H1 (cell line): ENCODE measurements around the gene TIMM10. TPM values are rescaled to one million over a fixed set of nuclear protein-coding genes. Genes with fewer than 3 reads are reported as not detected.

Experiments
- CTCF ChIA-PET: fragments of 300-600 bp; sonication (Branson Sonifier 250); formaldehyde crosslinking; loops from one replicate; lab custom pipeline; 2021; ENCODE audit not compliant: partially characterized antibody; lab: Charles Lee
- POLR2A ChIA-PET: fragments of 300-600 bp; sonication (Branson Sonifier 250); formaldehyde crosslinking; loops from one replicate; lab custom pipeline; 2021; ENCODE audit warnings: inconsistent platforms; ENCODE audit not compliant: partially characterized antibody; lab: Charles Lee
- DNase-seq, 2 experiments: peaks; one replicate each; pipeline versions ENCODE4 v3.0.0 to v3.0.0-alpha.2; 2010 to 2022; ENCODE audit warnings: low spot score in 2 of 2, low read depth in 1 of 2, mixed read lengths in 1 of 2
- FAIRE-seq: peaks from 2 replicates; lab custom pipeline; 2011; peaks lifted over from hg19 to GRCh38; lab: Jason Lieb, UNC
- H2AFZ ChIP-seq: 2 replicates; pipeline ENCODE4 v1.8.1; 2012; ENCODE audit warnings: low read length, inconsistent platforms
- H2AK5ac ChIP-seq: 2 replicates; pipeline ENCODE4 v1.6.1; 2013; ENCODE audit warnings: low read depth, low read length
- H2BK120ac ChIP-seq: replicated peaks from 2 replicates; pipeline ENCODE3; 2013; ENCODE audit warnings: low read depth, low read length, inconsistent platforms
- H2BK12ac ChIP-seq: 2 replicates; pipeline ENCODE4 v1.6.1; 2013; ENCODE audit warnings: low read depth, low read length
- H2BK15ac ChIP-seq: 2 replicates; pipeline ENCODE4 v1.6.1; 2013; ENCODE audit warnings: low read length
- H2BK20ac ChIP-seq: 2 replicates; pipeline ENCODE4 v1.6.1; 2013; ENCODE audit warnings: low read length
- H2BK5ac ChIP-seq: 2 replicates; pipeline ENCODE4 v1.6.1; 2013; ENCODE audit warnings: low read depth, low read length
- H3K14ac ChIP-seq: 2 replicates; pipeline ENCODE4 v1.6.1; 2013; ENCODE audit warnings: inconsistent platforms; ENCODE audit not compliant: insufficient read length
- H3K18ac ChIP-seq: 2 replicates; pipeline ENCODE4 v1.6.1; 2013; ENCODE audit warnings: low read length; ENCODE audit errors: extremely low read depth
- H3K23ac ChIP-seq: 2 replicates; pipeline ENCODE4 v1.6.1; 2013; ENCODE audit warnings: inconsistent platforms; ENCODE audit not compliant: insufficient read length
- H3K23me2 ChIP-seq: 2 replicates; pipeline ENCODE4 v1.6.1; 2013; ENCODE audit warnings: low read depth, low read length
- H3K27ac ChIP-seq: 2 replicates; pipeline ENCODE4 v1.6.1; 2011; ENCODE audit warnings: low read depth, low read length, inconsistent platforms
- H3K27me3 ChIP-seq, 4 experiments: replicated peaks in 1 of 4; 1 replicate in 1 of 4; 2 replicates in 3 of 4; pipeline versions ENCODE4 v1.6.1 to v1.8.1; 2011 to 2013; ENCODE audit warnings: low read length in 3 of 4, mild to moderate bottlenecking in 3 of 4, inconsistent platforms in 2 of 4, mixed read lengths in 2 of 4, moderate library complexity in 1 of 4; ENCODE audit not compliant: control insufficient read depth in 3 of 4, insufficient read depth in 3 of 4; ENCODE audit errors: extremely low read depth in 1 of 4
- H3K36me3 ChIP-seq, 4 experiments: 2 replicates each; pipeline versions ENCODE4 v1.6.1 to v1.8.1; 2011 to 2013; ENCODE audit warnings: mild to moderate bottlenecking in 4 of 4, low read length in 3 of 4, moderate library complexity in 2 of 4, control low read depth in 1 of 4, inconsistent platforms in 1 of 4; ENCODE audit not compliant: insufficient read depth in 4 of 4, control insufficient read depth in 2 of 4
- H3K4ac ChIP-seq: replicated peaks from 2 replicates; pipeline ENCODE3; 2013; ENCODE audit warnings: low read length, low read depth, mixed read lengths, inconsistent platforms; ENCODE audit not compliant: insufficient read length
- H3K4me1 ChIP-seq, 4 experiments: replicated peaks in 1 of 4; 1 replicate in 1 of 4; 2 replicates in 3 of 4; pipeline versions ENCODE4 v1.6.1 to v1.8.1; 2011 to 2013; ENCODE audit warnings: low read length in 3 of 4, inconsistent platforms in 2 of 4, mixed read lengths in 1 of 4; ENCODE audit not compliant: insufficient read depth in 4 of 4, control insufficient read depth in 3 of 4
- H3K4me2 ChIP-seq, 2 experiments: 2 replicates each; pipeline versions ENCODE4 v1.6.1 to v1.8.1; 2011 to 2013; ENCODE audit warnings: low read depth in 2 of 2, low read length in 2 of 2, control low read depth in 1 of 2, inconsistent platforms in 1 of 2, mild to moderate bottlenecking in 1 of 2; ENCODE audit not compliant: insufficient read depth in 1 of 2
- H3K4me3 ChIP-seq, 4 experiments: fragments of 200-600, 300-600 bp in 1 of 4; sonication (generic), shearing (Covaris generic), sonication (Bioruptor Twin) in 1 of 4; 2 replicates each; pipeline versions ENCODE4 v1.5.1 to v1.8.1; 2011 to 2016; ENCODE audit warnings: low read length in 4 of 4, low read depth in 3 of 4, control low read depth in 2 of 4, inconsistent platforms in 2 of 4, mild to moderate bottlenecking in 2 of 4, mixed read lengths in 1 of 4, moderate library complexity in 1 of 4; ENCODE audit not compliant: insufficient read depth in 2 of 4; ENCODE audit errors: extremely low read depth in 1 of 4
- H3K56ac ChIP-seq: replicated peaks from 2 replicates; pipeline ENCODE3; 2013; ENCODE audit warnings: low read depth, mild to moderate bottlenecking, mixed read lengths, low read length, inconsistent platforms; ENCODE audit not compliant: insufficient read length
- H3K79me1 ChIP-seq: 2 replicates; pipeline ENCODE4 v1.6.1; 2013; ENCODE audit warnings: low read depth, low read length, control low read depth
- H3K79me2 ChIP-seq, 2 experiments: 2 replicates each; pipeline versions ENCODE4 v1.6.1 to v1.8.1; 2012 to 2013; ENCODE audit warnings: low read length in 2 of 2, mild to moderate bottlenecking in 2 of 2, inconsistent platforms in 1 of 2; ENCODE audit not compliant: insufficient read depth in 2 of 2, control insufficient read depth in 1 of 2
- H3K9ac ChIP-seq, 4 experiments: replicated peaks in 1 of 4; 1 replicate in 1 of 4; 2 replicates in 3 of 4; pipeline versions ENCODE4 v1.6.1 to v1.8.1; 2011 to 2013; ENCODE audit warnings: low read depth in 3 of 4, low read length in 3 of 4, control low read depth in 2 of 4, mild to moderate bottlenecking in 2 of 4, moderate library complexity in 2 of 4, inconsistent platforms in 1 of 4; ENCODE audit errors: extremely low read depth in 1 of 4
- H3K9me3 ChIP-seq, 2 experiments: 2 replicates each; pipeline versions ENCODE4 v1.6.1 to v1.8.1; 2012 to 2013; ENCODE audit warnings: mild to moderate bottlenecking in 2 of 2, moderate library complexity in 2 of 2, control low read depth in 1 of 2, inconsistent platforms in 1 of 2, low read depth in 1 of 2, low read length in 1 of 2, mixed read lengths in 1 of 2; ENCODE audit not compliant: insufficient read depth in 2 of 2
- H4K20me1 ChIP-seq, 2 experiments: replicated peaks in 1 of 2; 2 replicates each; pipeline versions ENCODE3 to v1.8.1; 2011 to 2013; ENCODE audit warnings: inconsistent platforms in 2 of 2, low read length in 2 of 2, mild to moderate bottlenecking in 1 of 2; ENCODE audit not compliant: insufficient read depth in 2 of 2, control insufficient read depth in 1 of 2
- H4K5ac ChIP-seq: 2 replicates; pipeline ENCODE4 v1.6.1; 2013; ENCODE audit warnings: low read length, low read depth, mixed read lengths, inconsistent platforms; ENCODE audit not compliant: insufficient read length
- H4K8ac ChIP-seq: 2 replicates; pipeline ENCODE4 v1.8.0; 2013; ENCODE audit warnings: mild to moderate bottlenecking, moderate library complexity, low read length, inconsistent platforms; ENCODE audit not compliant: insufficient read depth; ENCODE audit errors: extremely low read depth
- H4K91ac ChIP-seq: replicated peaks from 2 replicates; pipeline ENCODE3; 2013; ENCODE audit warnings: low read length, mixed read lengths, inconsistent platforms; ENCODE audit not compliant: insufficient read length
- RAD21 ChIP-seq, 2 experiments: IDR thresholded peaks in 1 of 2; conservative IDR thresholded peaks in 1 of 2; 2 replicates each; pipeline ENCODE4 v1.6.1; 2011; ENCODE audit warnings: low read depth in 2 of 2, low read length in 2 of 2, improper control_type of control experiment in 1 of 2, inconsistent platforms in 1 of 2, mild to moderate bottlenecking in 1 of 2, moderate library complexity in 1 of 2
- RBBP5 ChIP-seq: IDR thresholded peaks from 2 replicates; pipeline ENCODE4 v1.7.1; 2012; ENCODE audit warnings: low read depth, mild to moderate bottlenecking, inconsistent platforms, low read length, moderate library complexity, borderline replicate concordance
- WGBS, 2 experiments: shearing (Covaris generic) in 1 of 2; methylation state at CpG; one replicate each; pipeline versions ENCODE4 v1.1.6 to v1.1.7; 2013 to 2015; ENCODE audit warnings: low lambda C conversion rate in 2 of 2, mixed read lengths in 2 of 2, inconsistent platforms in 1 of 2, low coverage in 1 of 2, missing lambda C conversion rate in 1 of 2; ENCODE audit not compliant: insufficient replicate concordance in 2 of 2, insufficient coverage in 1 of 2, insufficient read length in 1 of 2; ENCODE audit errors: extremely low coverage in 1 of 2, missing lambda C conversion rate in 1 of 2; 5-methylcytosine and 5-hydroxymethylcytosine counted together
- polyA plus RNA-seq, 7 experiments: library from polyadenylated mRNA; depleted of rRNA in 3 of 7; stranded (reverse) in 5 of 7; unstranded in 2 of 7; fragments of >200 nt in 5 of 7; fragments of 200-250 nt in 2 of 7; gene quantifications; 1 replicate in 5 of 7; 2 replicates in 1 of 7; 4 replicates in 1 of 7; pipeline versions ENCODE4 v1.2.1 to v1.2.3, GENCODE V29; 2011 to 2013; ENCODE audit warnings: missing spikeins in 2 of 7, mixed read lengths in 2 of 7
- total RNA-seq: library from RNA; stranded (reverse); fragmentation: NEBNext Ultra II Directional; extraction: Animal tissue kit (Norgen Biotek cat#: 25700); gene quantifications from 2 replicates; pipeline ENCODE4 v1.2.1, GENCODE V29; 2021
- TF ChIP-seq, protein P1 (sequence below), 3 experiments: IDR thresholded peaks; 1 replicate in 2 of 3; 2 replicates in 1 of 3; pipeline versions ENCODE4 v1.5.1 to v1.6.1; 2011; ENCODE audit warnings: low read length in 3 of 3, mild to moderate bottlenecking in 3 of 3, inconsistent platforms in 2 of 3, low read depth in 1 of 3, moderate library complexity in 1 of 3; ENCODE audit not compliant: insufficient read depth in 1 of 3; ENCODE audit errors: control extremely low read depth in 1 of 3

TIMM10 gene
- total and polyA plus RNA-seq, 2 of the 8 experiments (the other 6 are each of a cell fraction or from before 2014, with no cell fraction given), result 117 to 227 TPM

DNA sequence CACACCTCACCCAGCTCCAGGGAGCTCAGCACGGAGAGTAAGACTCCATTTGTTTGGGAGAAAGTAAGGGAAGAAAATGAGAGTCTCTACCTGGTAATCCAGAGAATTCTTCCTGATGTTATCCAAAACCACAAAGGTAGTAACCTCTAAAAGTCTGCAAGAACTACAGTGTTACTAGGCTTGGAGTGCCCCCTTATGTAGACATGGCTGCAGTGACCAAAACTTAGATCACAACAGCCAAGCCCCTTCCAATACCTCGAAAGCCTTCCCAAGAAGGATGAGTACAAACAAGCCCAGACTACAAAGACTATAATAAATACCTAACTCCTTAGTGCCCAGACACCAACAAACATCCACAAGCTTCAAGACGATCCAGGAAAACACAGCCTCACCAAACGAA, 32.0 kb upstream of the TIMM10 start:
- Histone ChIP-seq H2BK20ac (no peak overlapping the region), H3K27ac (no peak overlapping the region), H3K18ac (peak overlapping the region; percentile 51; the same call in 1 of the 2 replicates), H3K14ac (no peak overlapping the region), H3K9ac (no peak overlapping the region), H4K91ac (no peak overlapping the region), H3K79me2 (peaks cover 0 to 29% of the 10 kb centered on the region in 2 experiments; a peak in 2 of 4 replicates), H2BK15ac (no peak overlapping the region), H2BK120ac (no peak overlapping the region), H3K23ac (no peak overlapping the region), H3K79me1 (no peaks in the 10 kb centered on the region), H2AK5ac (no peak overlapping the region), H2BK5ac (peak overlapping the region; percentile 22; the same call in 1 of the 2 replicates), H3K9me3 (no peaks in the 10 kb centered on the region), H2BK12ac (0 out of 2 replicates have a peak overlapping the region, but pooled peaks have one; percentile 10), H4K20me1 (peaks cover 0 to 3% of the 10 kb centered on the region in 2 experiments), H3K36me3 (peaks cover 2 to 11% (median 5%) of the 10 kb centered on the region in 4 experiments; a peak in 4 of 8 replicates), H3K23me2 (peaks cover 6% of the 10 kb centered on the region; the same call in 1 of the 2 replicates), H3K4ac (no peak overlapping the region), H3K4me1 (peaks cover 4 to 7% (median 4%) of the 10 kb centered on the region in 4 experiments; a peak in 6 of 7 replicates), H3K4me2 (no peak overlapping the region), H2AFZ (no peak overlapping the region), H3K56ac (no peak overlapping the region), H4K8ac (no peak overlapping the region), H3K27me3 (no peaks in the 10 kb centered on the region), H4K5ac (no peak overlapping the region), H3K4me3 (no peak overlapping the region)
- TF ChIP-seq, protein P1, sequence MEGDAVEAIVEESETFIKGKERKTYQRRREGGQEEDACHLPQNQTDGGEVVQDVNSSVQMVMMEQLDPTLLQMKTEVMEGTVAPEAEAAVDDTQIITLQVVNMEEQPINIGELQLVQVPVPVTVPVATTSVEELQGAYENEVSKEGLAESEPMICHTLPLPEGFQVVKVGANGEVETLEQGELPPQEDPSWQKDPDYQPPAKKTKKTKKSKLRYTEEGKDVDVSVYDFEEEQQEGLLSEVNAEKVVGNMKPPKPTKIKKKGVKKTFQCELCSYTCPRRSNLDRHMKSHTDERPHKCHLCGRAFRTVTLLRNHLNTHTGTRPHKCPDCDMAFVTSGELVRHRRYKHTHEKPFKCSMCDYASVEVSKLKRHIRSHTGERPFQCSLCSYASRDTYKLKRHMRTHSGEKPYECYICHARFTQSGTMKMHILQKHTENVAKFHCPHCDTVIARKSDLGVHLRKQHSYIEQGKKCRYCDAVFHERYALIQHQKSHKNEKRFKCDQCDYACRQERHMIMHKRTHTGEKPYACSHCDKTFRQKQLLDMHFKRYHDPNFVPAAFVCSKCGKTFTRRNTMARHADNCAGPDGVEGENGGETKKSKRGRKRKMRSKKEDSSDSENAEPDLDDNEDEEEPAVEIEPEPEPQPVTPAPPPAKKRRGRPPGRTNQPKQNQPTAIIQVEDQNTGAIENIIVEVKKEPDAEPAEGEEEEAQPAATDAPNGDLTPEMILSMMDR (IDR thresholded peaks at IDR 0.05; ENCODE audit: control extremely low read depth in 1 of 3, insufficient read depth in 1 of 3, low read depth in 1 of 3, low read length in 3 of 3), result peak in 2 of 3 experiments; percentile 54 to 57; a peak in 3 of 4 replicates
- TF ChIP-seq RBBP5 (no peak), RAD21 (IDR thresholded peaks at IDR 0.05 in 1 of 2, conservative IDR thresholded peaks at IDR 0.05 in 1 of 2; ENCODE audit: low read depth in 2 of 2, low read length in 2 of 2) (peak; percentile 73 to 79)
- ChIA-PET POLR2A (interaction anchor here (0.7 to 7.1 kb wide), 5 partner anchors 15 to 89 kb away, joined by 3 to 95 read pairs (median 4); partner anchors contain the start of gene YPEL4), CTCF (interaction anchor here (0.6 to 4.9 kb wide), 25 partner anchors 9 to 227 kb away, joined by 3 to 41 read pairs (median 4); partner anchors contain the start of genes SSRP1 and TIMM10)
- DNase-seq (no peak), FAIRE-seq (peak; percentile 65)
- WGBS, 2 experiments, result 85% methylated on average over 4 of the region's 4 CpGs; no CpG with 5 or more reads in 1 of the 2 experiments
